ENCODE results near the gene WDR62. TPM values are rescaled to one million over a fixed set of nuclear protein-coding genes. Genes with fewer than 3 reads are reported as not detected.

Gene WDR62
- 23.7 TPM for polyA plus RNA-seq (2013, experiment 1 of 2)
- 23.5 TPM for polyA plus RNA-seq (2013, experiment 2 of 2)

- H3K4me1 ChIP-seq (ENCODE audit: insufficient read depth, low read length): peaks cover 11% of the 10 kb centered on the region
- under 1% methylated on average over 76 of the region's 76 CpGs for WGBS
Observed at GRCh38 chr19:36054733-36055686, at the start of gene WDR62. Gene WDR62, plus strand, starts transcription at chr19:36054897. Its CDS starts 75 bp downstream, at chr19:36054972.

GRCh38 chr19:36006955-36007354 lies 47.7 kb upstream of the WDR62 start:
- 91% methylated on average over 5 of the region's 5 CpGs for WGBS
- no peak overlapping the region for H3K4me3 ChIP-seq (ENCODE audit: low read length)
- H3K27me3 ChIP-seq (ENCODE audit: insufficient read depth, low read length): no peaks in the 10 kb centered on the region
- no peak overlapping the region for H3K27ac ChIP-seq (ENCODE audit: low read depth, low read length)
- H3K9me3 ChIP-seq (ENCODE audit: insufficient read depth, low read depth, low read length): no peaks in the 10 kb centered on the region
- no peak overlapping the region for H3K9ac ChIP-seq (ENCODE audit: low read depth, low read length)
- peaks cover 17% of the 10 kb centered on the region; the same call in 1 of the 2 replicates for H3K36me3 ChIP-seq (ENCODE audit: insufficient read depth, low read length)
- H3K4me1 ChIP-seq (ENCODE audit: insufficient read depth, low read length): peaks cover 6% of the 10 kb centered on the region; the same call in 1 of the 2 replicates

More at GRCh38 chr19:36054733-36055686, at the start of gene WDR62:
- Histone ChIP-seq H3K9me3 (ENCODE audit: insufficient read depth, low read depth, low read length) (no peaks in the 10 kb centered on the region), H3K36me3 (ENCODE audit: insufficient read depth, low read length) (peaks cover 24% of the 10 kb centered on the region), H3K4me3 (ENCODE audit: low read length) (peak within 1 kb of the TSS; percentile 75), H3K27ac (ENCODE audit: low read depth, low read length) (peak within 1 kb of the TSS; percentile 92), H3K27me3 (ENCODE audit: insufficient read depth, low read length) (no peaks in the 10 kb centered on the region), H3K9ac (ENCODE audit: low read depth, low read length) (peak within 1 kb of the TSS; percentile 74)

- Histone ChIP-seq H3K36me3 (ENCODE audit: insufficient read depth, low read length) (peaks cover 10% of the 10 kb centered on the region; the same call in 1 of the 2 replicates), H3K4me1 (ENCODE audit: insufficient read depth, low read length) (peaks cover 6% of the 10 kb centered on the region; the same call in 1 of the 2 replicates), H3K9me3 (ENCODE audit: insufficient read depth, low read depth, low read length) (no peaks in the 10 kb centered on the region), H3K4me3 (ENCODE audit: low read length) (peak within 1 kb of the TSS; percentile 76), H3K27me3 (ENCODE audit: insufficient read depth, low read length) (no peaks in the 10 kb centered on the region), H3K9ac (ENCODE audit: low read depth, low read length) (peak within 1 kb of the TSS; percentile 77), H3K27ac (ENCODE audit: low read depth, low read length) (no peak within 1 kb of the TSS)
- 43% methylated on average over 19 of the region's 19 CpGs for WGBS
Observed at GRCh38 chr19:36008336-36008978, 46.2 kb upstream of the WDR62 start, which contains the start of gene SYNE4. Gene SYNE4, minus strand, starts transcription at chr19:36008813. Its CDS starts 132 bp downstream, at chr19:36008681.

- no peaks in the 10 kb centered on the region for H3K27me3 ChIP-seq (ENCODE audit: insufficient read depth, low read length)
- H3K27ac ChIP-seq (ENCODE audit: low read depth, low read length): no peak overlapping the region
- H3K36me3 ChIP-seq (ENCODE audit: insufficient read depth, low read length): peaks cover 6% of the 10 kb centered on the region; the same call in 1 of the 2 replicates
- 2% methylated on average over 50 of the region's 50 CpGs for WGBS
- H3K4me3 ChIP-seq (ENCODE audit: low read length): peak overlapping the region; percentile 76
- H3K9ac ChIP-seq (ENCODE audit: low read depth, low read length): peak overlapping the region; percentile 77
- H3K9me3 ChIP-seq (ENCODE audit: insufficient read depth, low read depth, low read length): no peaks in the 10 kb centered on the region
- peaks cover 6% of the 10 kb centered on the region; the same call in 1 of the 2 replicates for H3K4me1 ChIP-seq (ENCODE audit: insufficient read depth, low read length)
Observed at GRCh38 chr19:36009220-36009619, 45.5 kb upstream of the WDR62 start.

- Histone ChIP-seq H3K9me3 (ENCODE audit: insufficient read depth, low read depth, low read length) (no peaks in the 10 kb centered on the region), H3K4me3 (ENCODE audit: low read length) (peak overlapping the region; percentile 76), H3K9ac (ENCODE audit: low read depth, low read length) (0 out of 2 replicates have a peak overlapping the region, but pooled peaks have one; percentile 77), H3K36me3 (ENCODE audit: insufficient read depth, low read length) (peaks cover 6% of the 10 kb centered on the region; the same call in 1 of the 2 replicates), H3K27ac (ENCODE audit: low read depth, low read length) (no peak overlapping the region), H3K27me3 (ENCODE audit: insufficient read depth, low read length) (no peaks in the 10 kb centered on the region), H3K4me1 (ENCODE audit: insufficient read depth, low read length) (peaks cover 6% of the 10 kb centered on the region; the same call in 1 of the 2 replicates)
- 62% methylated on average over 15 of the region's 15 CpGs for WGBS
Observed at GRCh38 chr19:36009633-36010379, 44.9 kb upstream of the WDR62 start.

GRCh38 chr19:36010402-36010801 lies 44.3 kb upstream of the WDR62 start:
- H3K9me3 ChIP-seq (ENCODE audit: insufficient read depth, low read depth, low read length): no peaks in the 10 kb centered on the region
- H3K9ac ChIP-seq (ENCODE audit: low read depth, low read length): no peak overlapping the region
- H3K4me3 ChIP-seq (ENCODE audit: low read length): no peak overlapping the region
- WGBS: 95% methylated on average over 11 of the region's 11 CpGs
- H3K4me1 ChIP-seq (ENCODE audit: insufficient read depth, low read length): peaks cover 6% of the 10 kb centered on the region; the same call in 1 of the 2 replicates
- no peak overlapping the region for H3K27ac ChIP-seq (ENCODE audit: low read depth, low read length)
- H3K27me3 ChIP-seq (ENCODE audit: insufficient read depth, low read length): no peaks in the 10 kb centered on the region
- H3K36me3 ChIP-seq (ENCODE audit: insufficient read depth, low read length): peaks cover under 1% of the 10 kb centered on the region; the same call in 1 of the 2 replicates

- H3K9me3 ChIP-seq (ENCODE audit: insufficient read depth, low read depth, low read length): no peaks in the 10 kb centered on the region
- H3K27me3 ChIP-seq (ENCODE audit: insufficient read depth, low read length): no peaks in the 10 kb centered on the region
- no peak overlapping the region; the same call in 1 of the 2 replicates for H3K27ac ChIP-seq (ENCODE audit: low read depth, low read length)
- H3K4me1 ChIP-seq (ENCODE audit: insufficient read depth, low read length): peaks cover 6% of the 10 kb centered on the region; the same call in 1 of the 2 replicates
- H3K9ac ChIP-seq (ENCODE audit: low read depth, low read length): peak overlapping the region; percentile 77
- WGBS: 28% methylated on average over 14 of the region's 15 CpGs
- H3K4me3 ChIP-seq (ENCODE audit: low read length): peak overlapping the region; percentile 92
- H3K36me3 ChIP-seq (ENCODE audit: insufficient read depth, low read length): peaks cover 8% of the 10 kb centered on the region; the same call in 1 of the 2 replicates
Observed at GRCh38 chr19:36013280-36014011, 41.3 kb upstream of the WDR62 start.

- Histone ChIP-seq H3K4me3 (ENCODE audit: low read length) (peak within 1 kb of the TSS; percentile 92), H3K9ac (ENCODE audit: low read depth, low read length) (peak within 1 kb of the TSS; percentile 77), H3K36me3 (ENCODE audit: insufficient read depth, low read length) (peaks cover 11% of the 10 kb centered on the region; the same call in 1 of the 2 replicates), H3K27ac (ENCODE audit: low read depth, low read length) (no peak within 1 kb of the TSS; the same call in 1 of the 2 replicates), H3K9me3 (ENCODE audit: insufficient read depth, low read depth, low read length) (no peaks in the 10 kb centered on the region), H3K4me1 (ENCODE audit: insufficient read depth, low read length) (peaks cover 4% of the 10 kb centered on the region; the same call in 1 of the 2 replicates), H3K27me3 (ENCODE audit: insufficient read depth, low read length) (no peaks in the 10 kb centered on the region)
- 2% methylated on average over 42 of the region's 42 CpGs for WGBS
Observed at GRCh38 chr19:36014012-36014924, 40.4 kb upstream of the WDR62 start, which contains the start of gene ALKBH6. Gene ALKBH6, minus strand, starts transcription at chr19:36014213. Its CDS starts 816 bp downstream, at chr19:36013397.

GRCh38 chr19:36019061-36019670 lies 35.5 kb upstream of the WDR62 start:
- Histone ChIP-seq H3K4me1 (ENCODE audit: insufficient read depth, low read length) (no peaks in the 10 kb centered on the region), H3K27ac (ENCODE audit: low read depth, low read length) (no peak overlapping the region), H3K27me3 (ENCODE audit: insufficient read depth, low read length) (no peaks in the 10 kb centered on the region), H3K9me3 (ENCODE audit: insufficient read depth, low read depth, low read length) (no peaks in the 10 kb centered on the region), H3K9ac (ENCODE audit: low read depth, low read length) (no peak overlapping the region), H3K36me3 (ENCODE audit: insufficient read depth, low read length) (peaks cover 44% of the 10 kb centered on the region), H3K4me3 (ENCODE audit: low read length) (no peak overlapping the region)
- WGBS: 94% methylated on average over 21 of the region's 22 CpGs
